K562 (cell line): ENCODE measurements around the gene KCP. TPM values are rescaled to one million over a fixed set of nuclear protein-coding genes. Genes with fewer than 3 reads are reported as not detected.
A peak's percentile ranks its signal among the peaks of the same experiment; 100 is the strongest.

Source experiments
- FOXM1 ChIP-seq, 2 experiments: fragments of 450-650 bp in 1 of 2; sonication (generic) in 1 of 2; formaldehyde crosslinking in 1 of 2; IDR thresholded peaks; 2 replicates each; pipeline versions ENCODE4 v1.6.1 to v1.9.0; 2017 to 2022; ENCODE audit warnings: low read depth in 2 of 2, mild to moderate bottlenecking in 2 of 2, missing genetic modification reagents in 1 of 2, moderate library complexity in 1 of 2
- MTA3 ChIP-seq: fragments of 450-650 bp; formaldehyde crosslinking; IDR thresholded peaks from 2 replicates; pipeline ENCODE4 v1.6.1; 2017; ENCODE audit warnings: mild to moderate bottlenecking, borderline replicate concordance
- MYNN ChIP-seq, 2 experiments: sonication (generic); formaldehyde crosslinking in 1 of 2; IDR thresholded peaks; 2 replicates each; pipeline versions ENCODE4 v1.5.0 to v1.6.1; 2016 to 2020; ENCODE audit warnings: antibody characterized with exemption in 1 of 2, missing genetic modification reagents in 1 of 2
- RBM15 ChIP-seq: fragments of 200-400 bp; formaldehyde crosslinking; IDR thresholded peaks from 2 replicates; pipeline ENCODE4 v1.6.1; 2018; ENCODE audit warnings: mild to moderate bottlenecking, low read length, moderate library complexity; ENCODE audit not compliant: insufficient read depth
- SMC3 ChIP-seq: conservative IDR thresholded peaks from 2 replicates; pipeline ENCODE4 v1.6.1; 2011; ENCODE audit warnings: low read depth, low read length, improper control_type of control experiment; ENCODE audit not compliant: insufficient read depth
- ZNF41 ChIP-seq: fragments of 250-450 bp; sonication (Bioruptor Pico); conservative IDR thresholded peaks from 2 replicates; pipeline ENCODE4 v1.4.0; 2020; ENCODE audit warnings: mild to moderate bottlenecking
- polyA plus RNA-seq, 8 experiments: library from polyadenylated mRNA; depleted of rRNA in 4 of 8; stranded (reverse) in 5 of 8; unstranded in 3 of 8; fragments of >200 nt; fragmentation: Nextera tagmentation in 2 of 8; fragmentation: Illumina TruSeq in 1 of 8; extraction: Ambion mirVana in 2 of 8; extraction: Trizol in 1 of 8; gene quantifications; 2 replicates each; pipeline versions ENCODE4 v1.2.1 to v1.2.3, GENCODE V29; 2011 to 2014; ENCODE audit warnings: inconsistent platforms in 1 of 8, missing spikeins in 1 of 8
- total RNA-seq, 7 experiments: library from RNA; depleted of rRNA in 6 of 7; stranded (reverse); fragments of >200 nt in 6 of 7; fragmentation: Illumina TruSeq in 2 of 7; extraction: Trizol in 2 of 7; gene quantifications; 2 replicates each; pipeline versions ENCODE4 v1.2.1 to v1.2.3, GENCODE V29; 2011 to 2021; ENCODE audit warnings: low replicate concordance in 1 of 7
- TF ChIP-seq, protein P1 (sequence below), 2 experiments: fragments of 150-350 bp in 1 of 2; IDR thresholded peaks; 2 replicates each; pipeline ENCODE4 v1.6.1; 2012 to 2016; ENCODE audit warnings: low read depth in 2 of 2, low read length in 2 of 2, mild to moderate bottlenecking in 1 of 2, moderate library complexity in 1 of 2
- TF ChIP-seq, protein P2 (sequence below): fragments of 450-650 bp; IDR thresholded peaks from 2 replicates; pipeline ENCODE4 v1.6.1; 2017; ENCODE audit warnings: antibody characterized with exemption, mild to moderate bottlenecking
- TF ChIP-seq, protein P3 (sequence below), 3 experiments: IDR thresholded peaks in 2 of 3; conservative IDR thresholded peaks in 1 of 3; 2 replicates each; pipeline ENCODE4 v1.5.1; 2011 to 2012; ENCODE audit warnings: low read length in 3 of 3, mild to moderate bottlenecking in 3 of 3, control low read depth in 2 of 3, improper control_type of control experiment in 1 of 3, inconsistent platforms in 1 of 3, low read depth in 1 of 3, mixed read lengths in 1 of 3, moderate library complexity in 1 of 3; ENCODE audit not compliant: insufficient read depth in 2 of 3
- TF ChIP-seq, protein P4 (sequence below), 2 experiments: fragments of 450-650 bp; conservative IDR thresholded peaks; 2 replicates each; pipeline ENCODE4 v1.6.1; 2017; ENCODE audit warnings: mild to moderate bottlenecking in 2 of 2, moderate library complexity in 2 of 2
- TF ChIP-seq, protein P5 (sequence below): fragments of 250-450 bp; sonication (Bioruptor Pico); IDR thresholded peaks from 2 replicates; pipeline ENCODE4 v1.8.0; 2022; ENCODE audit warnings: inconsistent platforms, mild to moderate bottlenecking, moderate library complexity, borderline replicate concordance

The KCP gene
- total and polyA plus RNA-seq, 9 of the 15 experiments (the other 6 are each of a cell fraction or from before 2014, with no cell fraction given) = 0.06 to 0.17 (median 0.12) TPM; not detected in 3

DNA sequence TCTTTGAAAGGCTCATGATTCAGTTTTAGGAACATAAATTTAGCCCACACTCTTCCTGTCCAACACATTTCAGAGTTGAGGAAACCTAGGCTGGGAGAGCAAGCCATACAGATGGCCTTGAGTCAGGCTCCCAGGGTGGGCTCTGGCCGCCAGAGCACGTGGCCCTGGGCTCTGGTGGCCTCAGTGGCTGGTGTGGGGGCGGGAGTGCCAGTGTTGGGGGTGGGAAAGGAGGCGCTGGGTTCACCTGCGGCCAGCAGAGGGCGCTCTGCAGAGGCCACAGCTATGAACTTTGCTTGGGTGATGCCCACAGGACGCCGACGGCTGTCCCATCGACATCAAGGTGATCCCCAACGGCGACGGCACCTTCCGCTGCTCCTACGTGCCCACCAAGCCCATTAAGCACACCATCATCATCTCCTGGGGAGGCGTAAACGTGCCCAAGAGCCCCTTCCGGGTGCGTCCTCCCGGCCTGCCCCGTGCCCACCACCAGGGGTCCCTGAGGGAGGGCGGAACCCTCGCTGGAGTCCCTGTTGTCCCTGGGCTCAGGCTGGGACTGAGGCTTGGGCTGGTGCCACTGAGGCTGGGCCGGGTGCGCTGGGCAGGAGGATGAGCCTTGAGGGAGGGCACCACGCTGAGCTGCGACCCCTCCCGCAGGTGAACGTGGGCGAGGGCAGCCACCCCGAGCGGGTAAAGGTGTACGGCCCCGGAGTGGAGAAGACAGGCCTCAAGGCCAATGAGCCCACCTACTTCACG, 68.4 kb downstream of the KCP start (continued):
- peak; percentile 83; the same call in 1 of the 2 replicates for TF ChIP-seq MYNN (IDR thresholded peaks at IDR 0.05)
- no peak for TF ChIP-seq MYNN (CRISPR knock-in tag; IDR thresholded peaks at IDR 0.05)
- TF ChIP-seq, protein P1, sequence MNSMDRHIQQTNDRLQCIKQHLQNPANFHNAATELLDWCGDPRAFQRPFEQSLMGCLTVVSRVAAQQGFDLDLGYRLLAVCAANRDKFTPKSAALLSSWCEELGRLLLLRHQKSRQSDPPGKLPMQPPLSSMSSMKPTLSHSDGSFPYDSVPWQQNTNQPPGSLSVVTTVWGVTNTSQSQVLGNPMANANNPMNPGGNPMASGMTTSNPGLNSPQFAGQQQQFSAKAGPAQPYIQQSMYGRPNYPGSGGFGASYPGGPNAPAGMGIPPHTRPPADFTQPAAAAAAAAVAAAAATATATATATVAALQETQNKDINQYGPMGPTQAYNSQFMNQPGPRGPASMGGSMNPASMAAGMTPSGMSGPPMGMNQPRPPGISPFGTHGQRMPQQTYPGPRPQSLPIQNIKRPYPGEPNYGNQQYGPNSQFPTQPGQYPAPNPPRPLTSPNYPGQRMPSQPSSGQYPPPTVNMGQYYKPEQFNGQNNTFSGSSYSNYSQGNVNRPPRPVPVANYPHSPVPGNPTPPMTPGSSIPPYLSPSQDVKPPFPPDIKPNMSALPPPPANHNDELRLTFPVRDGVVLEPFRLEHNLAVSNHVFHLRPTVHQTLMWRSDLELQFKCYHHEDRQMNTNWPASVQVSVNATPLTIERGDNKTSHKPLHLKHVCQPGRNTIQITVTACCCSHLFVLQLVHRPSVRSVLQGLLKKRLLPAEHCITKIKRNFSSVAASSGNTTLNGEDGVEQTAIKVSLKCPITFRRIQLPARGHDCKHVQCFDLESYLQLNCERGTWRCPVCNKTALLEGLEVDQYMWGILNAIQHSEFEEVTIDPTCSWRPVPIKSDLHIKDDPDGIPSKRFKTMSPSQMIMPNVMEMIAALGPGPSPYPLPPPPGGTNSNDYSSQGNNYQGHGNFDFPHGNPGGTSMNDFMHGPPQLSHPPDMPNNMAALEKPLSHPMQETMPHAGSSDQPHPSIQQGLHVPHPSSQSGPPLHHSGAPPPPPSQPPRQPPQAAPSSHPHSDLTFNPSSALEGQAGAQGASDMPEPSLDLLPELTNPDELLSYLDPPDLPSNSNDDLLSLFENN (IDR thresholded peaks at IDR 0.05; ENCODE audit: low read depth in 2 of 2, low read length in 2 of 2) = no peak
- TF ChIP-seq, protein P2, sequence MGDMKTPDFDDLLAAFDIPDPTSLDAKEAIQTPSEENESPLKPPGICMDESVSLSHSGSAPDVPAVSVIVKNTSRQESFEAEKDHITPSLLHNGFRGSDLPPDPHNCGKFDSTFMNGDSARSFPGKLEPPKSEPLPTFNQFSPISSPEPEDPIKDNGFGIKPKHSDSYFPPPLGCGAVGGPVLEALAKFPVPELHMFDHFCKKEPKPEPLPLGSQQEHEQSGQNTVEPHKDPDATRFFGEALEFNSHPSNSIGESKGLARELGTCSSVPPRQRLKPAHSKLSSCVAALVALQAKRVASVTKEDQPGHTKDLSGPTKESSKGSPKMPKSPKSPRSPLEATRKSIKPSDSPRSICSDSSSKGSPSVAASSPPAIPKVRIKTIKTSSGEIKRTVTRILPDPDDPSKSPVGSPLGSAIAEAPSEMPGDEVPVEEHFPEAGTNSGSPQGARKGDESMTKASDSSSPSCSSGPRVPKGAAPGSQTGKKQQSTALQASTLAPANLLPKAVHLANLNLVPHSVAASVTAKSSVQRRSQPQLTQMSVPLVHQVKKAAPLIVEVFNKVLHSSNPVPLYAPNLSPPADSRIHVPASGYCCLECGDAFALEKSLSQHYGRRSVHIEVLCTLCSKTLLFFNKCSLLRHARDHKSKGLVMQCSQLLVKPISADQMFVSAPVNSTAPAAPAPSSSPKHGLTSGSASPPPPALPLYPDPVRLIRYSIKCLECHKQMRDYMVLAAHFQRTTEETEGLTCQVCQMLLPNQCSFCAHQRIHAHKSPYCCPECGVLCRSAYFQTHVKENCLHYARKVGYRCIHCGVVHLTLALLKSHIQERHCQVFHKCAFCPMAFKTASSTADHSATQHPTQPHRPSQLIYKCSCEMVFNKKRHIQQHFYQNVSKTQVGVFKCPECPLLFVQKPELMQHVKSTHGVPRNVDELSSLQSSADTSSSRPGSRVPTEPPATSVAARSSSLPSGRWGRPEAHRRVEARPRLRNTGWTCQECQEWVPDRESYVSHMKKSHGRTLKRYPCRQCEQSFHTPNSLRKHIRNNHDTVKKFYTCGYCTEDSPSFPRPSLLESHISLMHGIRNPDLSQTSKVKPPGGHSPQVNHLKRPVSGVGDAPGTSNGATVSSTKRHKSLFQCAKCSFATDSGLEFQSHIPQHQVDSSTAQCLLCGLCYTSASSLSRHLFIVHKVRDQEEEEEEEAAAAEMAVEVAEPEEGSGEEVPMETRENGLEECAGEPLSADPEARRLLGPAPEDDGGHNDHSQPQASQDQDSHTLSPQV = peak; percentile 49; the same call in 1 of the 2 replicates
- TF ChIP-seq RBM15 = no peak
- 0 out of 2 replicates have a peak, but pooled peaks have one; percentile 19 for TF ChIP-seq MTA3
- TF ChIP-seq ZNF41 (CRISPR knock-in tag) = no peak
- peak; percentile 43; the same call in 1 of the 2 replicates for TF ChIP-seq SMC3
- TF ChIP-seq, protein P3, sequence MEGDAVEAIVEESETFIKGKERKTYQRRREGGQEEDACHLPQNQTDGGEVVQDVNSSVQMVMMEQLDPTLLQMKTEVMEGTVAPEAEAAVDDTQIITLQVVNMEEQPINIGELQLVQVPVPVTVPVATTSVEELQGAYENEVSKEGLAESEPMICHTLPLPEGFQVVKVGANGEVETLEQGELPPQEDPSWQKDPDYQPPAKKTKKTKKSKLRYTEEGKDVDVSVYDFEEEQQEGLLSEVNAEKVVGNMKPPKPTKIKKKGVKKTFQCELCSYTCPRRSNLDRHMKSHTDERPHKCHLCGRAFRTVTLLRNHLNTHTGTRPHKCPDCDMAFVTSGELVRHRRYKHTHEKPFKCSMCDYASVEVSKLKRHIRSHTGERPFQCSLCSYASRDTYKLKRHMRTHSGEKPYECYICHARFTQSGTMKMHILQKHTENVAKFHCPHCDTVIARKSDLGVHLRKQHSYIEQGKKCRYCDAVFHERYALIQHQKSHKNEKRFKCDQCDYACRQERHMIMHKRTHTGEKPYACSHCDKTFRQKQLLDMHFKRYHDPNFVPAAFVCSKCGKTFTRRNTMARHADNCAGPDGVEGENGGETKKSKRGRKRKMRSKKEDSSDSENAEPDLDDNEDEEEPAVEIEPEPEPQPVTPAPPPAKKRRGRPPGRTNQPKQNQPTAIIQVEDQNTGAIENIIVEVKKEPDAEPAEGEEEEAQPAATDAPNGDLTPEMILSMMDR (IDR thresholded peaks at IDR 0.05 in 2 of 3, conservative IDR thresholded peaks at IDR 0.05 in 1 of 3; ENCODE audit: insufficient read depth in 2 of 3, low read depth in 1 of 3, low read length in 3 of 3) = peak; percentile 65 to 85 (median 79)
- TF ChIP-seq, protein P4, sequence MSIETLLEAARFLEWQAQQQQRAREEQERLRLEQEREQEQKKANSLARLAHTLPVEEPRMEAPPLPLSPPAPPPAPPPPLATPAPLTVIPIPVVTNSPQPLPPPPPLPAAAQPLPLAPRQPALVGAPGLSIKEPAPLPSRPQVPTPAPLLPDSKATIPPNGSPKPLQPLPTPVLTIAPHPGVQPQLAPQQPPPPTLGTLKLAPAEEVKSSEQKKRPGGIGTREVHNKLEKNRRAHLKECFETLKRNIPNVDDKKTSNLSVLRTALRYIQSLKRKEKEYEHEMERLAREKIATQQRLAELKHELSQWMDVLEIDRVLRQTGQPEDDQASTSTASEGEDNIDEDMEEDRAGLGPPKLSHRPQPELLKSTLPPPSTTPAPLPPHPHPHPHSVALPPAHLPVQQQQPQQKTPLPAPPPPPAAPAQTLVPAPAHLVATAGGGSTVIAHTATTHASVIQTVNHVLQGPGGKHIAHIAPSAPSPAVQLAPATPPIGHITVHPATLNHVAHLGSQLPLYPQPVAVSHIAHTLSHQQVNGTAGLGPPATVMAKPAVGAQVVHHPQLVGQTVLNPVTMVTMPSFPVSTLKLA (conservative IDR thresholded peaks at IDR 0.05) = peak in 1 of 2 experiments; percentile 80; a peak in 2 of 4 replicates
- TF ChIP-seq FOXM1 (IDR thresholded peaks at IDR 0.05; ENCODE audit: low read depth) = no peak
- no peak; the same call in 1 of the 2 replicates for TF ChIP-seq FOXM1 (CRISPR knock-in tag; IDR thresholded peaks at IDR 0.05; ENCODE audit: low read depth)
- TF ChIP-seq, protein P5, sequence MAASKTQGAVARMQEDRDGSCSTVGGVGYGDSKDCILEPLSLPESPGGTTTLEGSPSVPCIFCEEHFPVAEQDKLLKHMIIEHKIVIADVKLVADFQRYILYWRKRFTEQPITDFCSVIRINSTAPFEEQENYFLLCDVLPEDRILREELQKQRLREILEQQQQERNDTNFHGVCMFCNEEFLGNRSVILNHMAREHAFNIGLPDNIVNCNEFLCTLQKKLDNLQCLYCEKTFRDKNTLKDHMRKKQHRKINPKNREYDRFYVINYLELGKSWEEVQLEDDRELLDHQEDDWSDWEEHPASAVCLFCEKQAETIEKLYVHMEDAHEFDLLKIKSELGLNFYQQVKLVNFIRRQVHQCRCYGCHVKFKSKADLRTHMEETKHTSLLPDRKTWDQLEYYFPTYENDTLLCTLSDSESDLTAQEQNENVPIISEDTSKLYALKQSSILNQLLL (CRISPR knock-in tag) = no peak
